Measurements from ENCODE around the gene CPLX3. TPM values are rescaled to one million over a fixed set of nuclear protein-coding genes. Genes with fewer than 3 reads are reported as not detected.

The CPLX3 gene
- total and polyA plus RNA-seq, 2 of the 8 experiments (the other 6 are each of a cell fraction or from before 2014, with no cell fraction given): 0.17 TPM; not detected in 1

GRCh38 chr15:74783808-74784175 is 42.6 kb upstream of the CPLX3 start:
- H3K4me2 ChIP-seq (ENCODE audit: insufficient read depth in 1 of 2, low read depth in 2 of 2, low read length in 2 of 2): peak overlapping the region; percentile 86 to 91; a peak in 3 of 4 replicates
- H3K4ac ChIP-seq (replicated peaks; ENCODE audit: insufficient read length, low read depth, low read length): no peak overlapping the region
- no peaks in the 10 kb centered on the region for H3K36me3 ChIP-seq (ENCODE audit: control insufficient read depth in 2 of 4, insufficient read depth in 4 of 4, low read length in 3 of 4)
- no peak overlapping the region for H3K18ac ChIP-seq (ENCODE audit: extremely low read depth, low read length)
- H3K79me2 ChIP-seq (ENCODE audit: control insufficient read depth in 1 of 2, insufficient read depth in 2 of 2, low read length in 2 of 2): peaks cover 0 to 6% of the 10 kb centered on the region in 2 experiments; a peak in 1 of 4 replicates
- no peak overlapping the region for H4K91ac ChIP-seq (replicated peaks; ENCODE audit: insufficient read length, low read length)
- no peak overlapping the region for H3K9ac ChIP-seq (replicated peaks in 1 of 4; ENCODE audit: extremely low read depth in 1 of 4, low read depth in 3 of 4, low read length in 3 of 4)
- ChIA-PET CTCF (ENCODE audit: partially characterized antibody) (interaction anchor here (0.6 to 53.7 kb wide), 16 partner anchors 9 to 167 kb away, joined by 3 to 1439 read pairs (median 8); partner anchors contain the start of genes CLK3, CPLX3 and LMAN1L), POLR2A (ENCODE audit: partially characterized antibody) (interaction anchor here (0.6 to 5.6 kb wide), 12 partner anchors 10 to 212 kb away, joined by 3 to 26 read pairs (median 4); partner anchors contain the start of gene CLK3)
- 96% methylated on average over 3 of the region's 3 CpGs; no CpG with 5 or more reads in 1 of the 2 experiments for WGBS, 2 experiments (ENCODE audit: extremely low coverage in 1 of 2, insufficient coverage in 1 of 2, insufficient read length in 1 of 2, insufficient replicate concordance in 2 of 2, low coverage in 1 of 2, low lambda C conversion rate in 2 of 2, missing lambda C conversion rate in 1 of 2)
- H4K5ac ChIP-seq (ENCODE audit: insufficient read length, low read depth, low read length): no peak overlapping the region
- DNase-seq (ENCODE audit: low read depth in 1 of 2, low spot score in 2 of 2) (no peak), FAIRE-seq (no peak)
- H4K20me1 ChIP-seq (replicated peaks in 1 of 2; ENCODE audit: control insufficient read depth in 1 of 2, insufficient read depth in 2 of 2, low read length in 2 of 2): peaks cover 8 to 29% of the 10 kb centered on the region in 2 experiments
- no peak overlapping the region for H3K23ac ChIP-seq (ENCODE audit: insufficient read length)
- H3K79me1 ChIP-seq (ENCODE audit: low read depth, low read length): peaks cover 18% of the 10 kb centered on the region
- H4K8ac ChIP-seq (ENCODE audit: extremely low read depth, insufficient read depth, low read length): no peak overlapping the region
- no peak overlapping the region for H3K14ac ChIP-seq (ENCODE audit: insufficient read length)
- H2BK120ac ChIP-seq (replicated peaks; ENCODE audit: low read depth, low read length): no peak overlapping the region
- H3K56ac ChIP-seq (replicated peaks; ENCODE audit: insufficient read length, low read depth, low read length): no peak overlapping the region
- H3K27ac ChIP-seq (ENCODE audit: low read depth, low read length): no peak overlapping the region
- H3K4me3 ChIP-seq (ENCODE audit: extremely low read depth in 1 of 4, insufficient read depth in 2 of 4, low read depth in 3 of 4, low read length in 4 of 4): no peak overlapping the region; a peak in 1 of 8 replicates
- no peak overlapping the region for H2BK12ac ChIP-seq (ENCODE audit: low read depth, low read length)
- H3K23me2 ChIP-seq (ENCODE audit: low read depth, low read length): peaks cover 9% of the 10 kb centered on the region
- no peak overlapping the region for H2AK5ac ChIP-seq (ENCODE audit: low read depth, low read length)
- H2BK20ac ChIP-seq (ENCODE audit: low read length): no peak overlapping the region
- H2BK15ac ChIP-seq (ENCODE audit: low read length): no peak overlapping the region
- peaks cover 4 to 29% (median 23%) of the 10 kb centered on the region in 4 experiments for H3K4me1 ChIP-seq (replicated peaks in 1 of 4; ENCODE audit: control insufficient read depth in 3 of 4, insufficient read depth in 4 of 4, low read length in 3 of 4)
- no peak overlapping the region for H2AFZ ChIP-seq (ENCODE audit: low read length)
- H3K9me3 ChIP-seq (ENCODE audit: insufficient read depth in 2 of 2, low read depth in 1 of 2, low read length in 1 of 2): no peaks in the 10 kb centered on the region
- peaks cover 0 to 15% (median 11%) of the 10 kb centered on the region in 4 experiments; a peak in 6 of 7 replicates for H3K27me3 ChIP-seq (replicated peaks in 1 of 4; ENCODE audit: control insufficient read depth in 3 of 4, extremely low read depth in 1 of 4, insufficient read depth in 3 of 4, low read length in 3 of 4)
- H2BK5ac ChIP-seq (ENCODE audit: low read depth, low read length): no peak overlapping the region
- TF ChIP-seq KDM4A (IDR thresholded peaks at IDR 0.05; ENCODE audit: low read depth, low read length, severe bottlenecking) (no peak), RBBP5 (IDR thresholded peaks at IDR 0.05; ENCODE audit: borderline replicate concordance, low read depth, low read length) (no peak), SP4 (IDR thresholded peaks at IDR 0.05; ENCODE audit: low read length) (no peak), JUND (IDR thresholded peaks at IDR 0.05; ENCODE audit: low read length) (no peak), ATF3 (IDR thresholded peaks at IDR 0.05; ENCODE audit: insufficient read depth, low read depth, low read length) (no peak), CTBP2 (IDR thresholded peaks at IDR 0.05; ENCODE audit: borderline replicate concordance, insufficient read depth, insufficient read length, low read length) (no peak), SIN3A (conservative IDR thresholded peaks at IDR 0.05 in 1 of 2, IDR thresholded peaks at IDR 0.05 in 1 of 2; ENCODE audit: low read depth in 1 of 2, low read length in 2 of 2) (no peak), CBX5 (IDR thresholded peaks at IDR 0.05; ENCODE audit: low read depth, low read length) (no peak), ATF2 (IDR thresholded peaks at IDR 0.05; ENCODE audit: low read length) (no peak), CEBPB (IDR thresholded peaks at IDR 0.05; ENCODE audit: low read depth, low read length) (no peak)
- TF ChIP-seq, protein P1, sequence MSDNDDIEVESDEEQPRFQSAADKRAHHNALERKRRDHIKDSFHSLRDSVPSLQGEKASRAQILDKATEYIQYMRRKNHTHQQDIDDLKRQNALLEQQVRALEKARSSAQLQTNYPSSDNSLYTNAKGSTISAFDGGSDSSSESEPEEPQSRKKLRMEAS (IDR thresholded peaks at IDR 0.05): no peak

All from H1 (cell line).